Left forelimb (tissue), 1 donor: ENCODE results near the gene FNDC3B.

ENCODE experiments used
- DNase-seq: peaks from one replicate; pipeline ENCODE4 v3.0.0-alpha.2; 2018; ENCODE audit warnings: low spot score

FNDC3B gene

GRCh38 chr3:172054115-172054764 is 14.9 kb downstream of the FNDC3B start:
- no peak for DNase-seq

GRCh38 chr3:172056416-172056815 is 17.0 kb downstream of the FNDC3B start:
- no peak for DNase-seq

GRCh38 chr3:172057059-172057458 is 17.7 kb downstream of the FNDC3B start:
- DNase-seq, result no peak

- no peak for DNase-seq
Measured at GRCh38 chr3:172057624-172058327, 18.4 kb downstream of the FNDC3B start.

- no peak for DNase-seq
Measured at GRCh38 chr3:172059532-172059931, 20.2 kb downstream of the FNDC3B start.

- no peak for DNase-seq
Measured at GRCh38 chr3:172060234-172060633, 20.9 kb downstream of the FNDC3B start.

- DNase-seq, result no peak
Measured at GRCh38 chr3:172061724-172062184, 22.4 kb downstream of the FNDC3B start.

GRCh38 chr3:172062761-172063160 is 23.4 kb downstream of the FNDC3B start:
- no peak for DNase-seq

- DNase-seq, result no peak
Measured at GRCh38 chr3:172063456-172064432, 24.4 kb downstream of the FNDC3B start.

GRCh38 chr3:172065527-172065926 is 26.1 kb downstream of the FNDC3B start:
- no peak for DNase-seq

- DNase-seq, result no peak
Measured at GRCh38 chr3:172065967-172066762, 26.8 kb downstream of the FNDC3B start.

- no peak for DNase-seq
Measured at GRCh38 chr3:172066880-172067796, 27.8 kb downstream of the FNDC3B start.

GRCh38 chr3:172067837-172068440 is 28.6 kb downstream of the FNDC3B start:
- no peak for DNase-seq

- DNase-seq, result no peak
Measured at GRCh38 chr3:172068977-172069376, 29.6 kb downstream of the FNDC3B start.

GRCh38 chr3:172069478-172069877 is 30.1 kb downstream of the FNDC3B start:
- no peak for DNase-seq

- no peak for DNase-seq
Measured at GRCh38 chr3:172070269-172070668, 30.9 kb downstream of the FNDC3B start.

- no peak for DNase-seq
Measured at GRCh38 chr3:172070802-172071201, 31.4 kb downstream of the FNDC3B start.

- DNase-seq, result no peak
Measured at GRCh38 chr3:172071780-172072330, 32.5 kb downstream of the FNDC3B start.

GRCh38 chr3:172072543-172072942 is 33.2 kb downstream of the FNDC3B start:
- no peak for DNase-seq
